Liver (tissue), 9 donors: ENCODE results near the gene ECE1. TPM values are rescaled to one million over a fixed set of nuclear protein-coding genes. Genes with fewer than 3 reads are reported as not detected.
A peak's percentile ranks its signal among the peaks of the same experiment; 100 is the strongest.

Source experiments
- DNase-seq: peaks from one replicate; pipeline ENCODE4 v3.0.0-alpha.2; 2017; ENCODE audit warnings: low spot score
- H3K27ac ChIP-seq, 2 donors: one replicate each; pipeline ENCODE4 v1.7.0; 2013; ENCODE audit warnings: inconsistent platforms in 2 of 2, low read length in 2 of 2, control low read depth in 1 of 2, low read depth in 1 of 2, mild to moderate bottlenecking in 1 of 2
- H3K27me3 ChIP-seq, 4 donors: one replicate each; pipeline versions ENCODE4 v1.6.1 to v1.7.0; 2013; ENCODE audit warnings: low read length in 3 of 4, inconsistent platforms in 1 of 4, mild to moderate bottlenecking in 1 of 4, moderate library complexity in 1 of 4; ENCODE audit not compliant: control insufficient read depth in 4 of 4, insufficient read depth in 4 of 4
- H3K36me3 ChIP-seq, 4 donors: one replicate each; pipeline versions ENCODE4 v1.6.1 to v1.7.0; 2013; ENCODE audit warnings: low read length in 3 of 4, mild to moderate bottlenecking in 3 of 4, low read depth in 1 of 4, moderate library complexity in 1 of 4; ENCODE audit not compliant: control insufficient read depth in 4 of 4, insufficient read depth in 3 of 4
- H3K4me1 ChIP-seq, 4 donors: one replicate each; pipeline versions ENCODE4 v1.6.1 to v1.7.0; 2013; ENCODE audit warnings: low read length in 3 of 4, mild to moderate bottlenecking in 3 of 4, moderate library complexity in 1 of 4; ENCODE audit not compliant: control insufficient read depth in 4 of 4, insufficient read depth in 4 of 4
- H3K4me3 ChIP-seq, 3 donors: one replicate each; pipeline versions ENCODE4 v1.6.1 to v1.7.0; 2013; ENCODE audit warnings: low read length in 3 of 3, control low read depth in 1 of 3, low read depth in 1 of 3, mild to moderate bottlenecking in 1 of 3
- H3K9ac ChIP-seq, 2 donors: one replicate each; pipeline ENCODE4 v1.7.0; 2013; ENCODE audit warnings: low read length in 2 of 2, mild to moderate bottlenecking in 2 of 2, moderate library complexity in 2 of 2, control low read depth in 1 of 2, low read depth in 1 of 2
- H3K9me3 ChIP-seq, 4 donors: one replicate each; pipeline versions ENCODE4 v1.6.1 to v1.7.0; 2013; ENCODE audit warnings: low read length in 3 of 4; ENCODE audit not compliant: control insufficient read depth in 4 of 4
- EGR1 ChIP-seq, 2 donors: IDR thresholded peaks; 2 replicates each; pipeline ENCODE4 v1.6.1; 2016 to 2018; ENCODE audit warnings: antibody characterized with exemption in 2 of 2, low read depth in 2 of 2
- FOXA2 ChIP-seq: IDR thresholded peaks from 2 replicates; pipeline ENCODE4 v1.6.1; 2016; ENCODE audit warnings: antibody characterized with exemption
- GABPA ChIP-seq, 2 donors: IDR thresholded peaks in 1 of 2; conservative IDR thresholded peaks in 1 of 2; 2 replicates each; pipeline ENCODE4 v1.6.1; 2016; ENCODE audit warnings: antibody characterized with exemption in 2 of 2, mild to moderate bottlenecking in 1 of 2, moderate library complexity in 1 of 2
- NR2F2 ChIP-seq: IDR thresholded peaks from 2 replicates; pipeline ENCODE4 v1.6.1; 2016; ENCODE audit warnings: antibody characterized with exemption
- RAD21 ChIP-seq, 2 donors: IDR thresholded peaks; 2 replicates each; pipeline ENCODE4 v1.6.1; 2016; ENCODE audit warnings: antibody characterized with exemption in 2 of 2, mild to moderate bottlenecking in 2 of 2
- RXRA ChIP-seq, 2 donors: IDR thresholded peaks; 2 replicates each; pipeline ENCODE4 v1.6.1; 2017 to 2018; ENCODE audit warnings: antibody characterized with exemption in 2 of 2, mild to moderate bottlenecking in 1 of 2
- SP1 ChIP-seq: IDR thresholded peaks from 2 replicates; pipeline ENCODE4 v1.6.1; 2018; ENCODE audit warnings: antibody characterized with exemption, mild to moderate bottlenecking
- WGBS: extraction: QIAGEN DNeasy Blood & Tissue Kit; methylation state at CpG from one replicate; pipeline ENCODE4 v1.1.7; 2013; 5-methylcytosine and 5-hydroxymethylcytosine counted together
- polyA plus RNA-seq, 2 donors: library from polyadenylated mRNA; stranded (reverse) in 1 of 2; unstranded in 1 of 2; fragments of 200-250 nt in 1 of 2; fragments of >200 nt in 1 of 2; fragmentation: Nextera tagmentation in 1 of 2; extraction: Ambion mirVana in 1 of 2; gene quantifications; one replicate each; pipeline versions ENCODE4 v1.2.1 to v1.2.3, GENCODE V29; 2013 to 2015
- total RNA-seq, 2 donors: library from RNA; depleted of rRNA; stranded (reverse); fragments of >200 nt; gene quantifications; one replicate each; pipeline ENCODE4 v1.2.3, GENCODE V29; 2014
- TF ChIP-seq, protein P1 (sequence below): IDR thresholded peaks from 2 replicates; pipeline ENCODE4 v1.6.1; 2016; ENCODE audit warnings: antibody characterized with exemption
- TF ChIP-seq, protein P2 (sequence below): fragments of 150-350 bp; IDR thresholded peaks from 2 replicates; pipeline ENCODE4 v1.5.1; 2017; ENCODE audit warnings: improper control_type of control experiment, low read depth, low read length; ENCODE audit not compliant: missing input control
- TF ChIP-seq, protein P3 (sequence below): IDR thresholded peaks from 2 replicates; pipeline ENCODE4 v1.6.1; 2016; ENCODE audit warnings: antibody characterized with exemption
- donor health status: healthy.
- donor health status: healthy.
- donor health status: healthy.
- donor health status: healthy.
- donor health status: healthy.

ECE1 gene
- total and polyA plus RNA-seq, 4 donors: 29.3 to 46.4 (median 39.6) TPM

- Histone ChIP-seq H3K4me3 (no peak overlapping the region), H3K4me1 (peaks cover 0 to 28% (median 7%) of the 10 kb centered on the region in 4 donors), H3K9ac (peak overlapping the region in 1 of 2 donors; percentile 8), H3K27ac (peak overlapping the region in 1 of 2 donors; percentile 19), H3K9me3 (no peaks in the 10 kb centered on the region), H3K27me3 (no peaks in the 10 kb centered on the region), H3K36me3 (no peaks in the 10 kb centered on the region)
- no peak for TF ChIP-seq FOXA2
- TF ChIP-seq, protein P1, sequence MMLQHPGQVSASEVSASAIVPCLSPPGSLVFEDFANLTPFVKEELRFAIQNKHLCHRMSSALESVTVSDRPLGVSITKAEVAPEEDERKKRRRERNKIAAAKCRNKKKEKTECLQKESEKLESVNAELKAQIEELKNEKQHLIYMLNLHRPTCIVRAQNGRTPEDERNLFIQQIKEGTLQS: no peak
- TF ChIP-seq RAD21 (IDR thresholded peaks at IDR 0.05): no peak
- TF ChIP-seq, protein P2, sequence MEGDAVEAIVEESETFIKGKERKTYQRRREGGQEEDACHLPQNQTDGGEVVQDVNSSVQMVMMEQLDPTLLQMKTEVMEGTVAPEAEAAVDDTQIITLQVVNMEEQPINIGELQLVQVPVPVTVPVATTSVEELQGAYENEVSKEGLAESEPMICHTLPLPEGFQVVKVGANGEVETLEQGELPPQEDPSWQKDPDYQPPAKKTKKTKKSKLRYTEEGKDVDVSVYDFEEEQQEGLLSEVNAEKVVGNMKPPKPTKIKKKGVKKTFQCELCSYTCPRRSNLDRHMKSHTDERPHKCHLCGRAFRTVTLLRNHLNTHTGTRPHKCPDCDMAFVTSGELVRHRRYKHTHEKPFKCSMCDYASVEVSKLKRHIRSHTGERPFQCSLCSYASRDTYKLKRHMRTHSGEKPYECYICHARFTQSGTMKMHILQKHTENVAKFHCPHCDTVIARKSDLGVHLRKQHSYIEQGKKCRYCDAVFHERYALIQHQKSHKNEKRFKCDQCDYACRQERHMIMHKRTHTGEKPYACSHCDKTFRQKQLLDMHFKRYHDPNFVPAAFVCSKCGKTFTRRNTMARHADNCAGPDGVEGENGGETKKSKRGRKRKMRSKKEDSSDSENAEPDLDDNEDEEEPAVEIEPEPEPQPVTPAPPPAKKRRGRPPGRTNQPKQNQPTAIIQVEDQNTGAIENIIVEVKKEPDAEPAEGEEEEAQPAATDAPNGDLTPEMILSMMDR: no peak
- TF ChIP-seq EGR1 (IDR thresholded peaks at IDR 0.05; ENCODE audit: low read depth in 2 of 2): no peak
- no peak for TF ChIP-seq GABPA (IDR thresholded peaks at IDR 0.05 in 1 of 2, conservative IDR thresholded peaks at IDR 0.05 in 1 of 2)
- 85% methylated on average over 2 of the region's 2 CpGs for WGBS
- DNase-seq: no peak
These were observed 24.6 kb upstream of the ECE1 start for GRCh38 chr1:21314743-21315396.

DNA sequence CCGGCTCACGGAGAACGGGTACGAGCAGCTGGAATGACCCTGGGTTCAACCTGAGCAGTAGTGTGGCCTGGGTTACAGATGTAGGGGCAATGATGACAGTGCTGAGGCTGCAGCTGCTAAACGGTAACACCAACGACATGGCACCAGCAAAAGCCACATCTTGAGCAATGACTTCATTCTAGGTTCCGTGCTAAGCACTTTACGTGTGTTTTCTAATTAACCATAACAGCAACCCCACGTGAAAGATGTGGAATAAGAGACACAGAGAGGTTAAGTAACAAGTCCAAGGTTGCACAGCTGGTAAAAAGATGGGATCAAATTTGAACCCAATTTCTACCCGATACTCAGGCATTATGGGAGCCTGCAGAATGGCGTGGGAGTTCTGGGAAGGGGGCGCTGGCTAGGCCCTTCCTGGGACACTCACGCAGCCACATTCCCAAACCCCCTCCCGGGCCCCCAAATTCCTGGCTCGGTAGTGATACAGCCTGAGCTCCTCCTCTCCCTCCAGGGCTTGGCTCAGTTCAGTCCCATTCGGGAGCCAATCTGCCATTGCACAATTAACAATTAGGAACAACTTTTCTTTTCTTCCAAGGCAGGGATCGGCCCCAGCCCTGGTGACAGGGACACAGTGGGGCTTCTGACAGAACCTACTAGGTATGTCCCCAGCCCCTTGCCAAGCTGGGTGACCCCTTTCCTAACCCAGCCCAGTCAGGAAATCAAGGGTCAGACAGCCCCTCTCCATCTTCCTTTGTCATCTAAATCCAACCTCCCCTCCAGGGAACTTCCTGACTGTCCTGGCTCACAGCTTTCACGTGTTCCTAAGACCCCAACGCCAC, 23.8 kb upstream of the ECE1 start:
- Histone ChIP-seq H3K27me3 (no peaks in the 10 kb centered on the region), H3K9ac (peak overlapping the region in 1 of 2 donors; percentile 8), H3K27ac (peak overlapping the region in 1 of 2 donors; percentile 19), H3K36me3 (no peaks in the 10 kb centered on the region), H3K9me3 (no peaks in the 10 kb centered on the region), H3K4me3 (no peak overlapping the region), H3K4me1 (peaks cover under 1 to 30% (median 5%) of the 10 kb centered on the region in 4 donors)
- DNase-seq: no peak
- WGBS: 73% methylated on average over 19 of the region's 19 CpGs
- TF ChIP-seq NR2F2: peak; percentile 30
- TF ChIP-seq, protein P2: no peak

DNA sequence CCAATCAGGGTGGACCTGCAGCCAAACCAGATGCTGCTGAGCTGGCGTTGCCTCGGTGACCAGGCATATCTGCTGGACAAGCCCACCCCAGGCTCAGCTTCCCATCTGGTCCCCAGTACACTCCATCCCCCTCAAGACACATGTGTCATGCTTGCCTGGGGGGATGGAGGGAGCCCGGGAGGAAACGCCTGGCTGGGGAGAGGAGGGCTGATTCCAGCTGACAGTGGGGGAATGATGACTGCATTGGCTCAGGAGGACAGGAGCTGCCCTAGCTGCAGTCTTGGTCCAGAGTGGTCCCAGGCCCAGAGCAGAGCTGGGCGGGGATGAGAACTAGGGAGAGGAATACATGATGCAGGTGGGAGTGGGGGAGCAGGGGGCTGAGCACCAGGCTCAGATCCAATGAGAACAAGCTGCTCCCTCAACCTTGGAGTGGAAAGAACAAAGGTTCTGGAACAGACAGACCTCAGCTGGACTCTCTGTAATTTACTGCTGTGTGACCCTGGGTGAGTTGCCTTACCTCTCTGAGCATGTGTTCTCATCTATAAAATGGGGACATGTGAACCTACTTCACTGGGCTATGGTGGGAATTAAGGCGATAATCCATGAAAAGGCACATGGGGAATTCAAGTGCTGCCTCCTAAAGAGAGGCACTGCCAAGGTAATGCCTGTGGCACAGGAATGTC, 23.1 kb upstream of the ECE1 start:
- TF ChIP-seq SP1 (no peak), RXRA (IDR thresholded peaks at IDR 0.05) (no peak)
- TF ChIP-seq, protein P3, sequence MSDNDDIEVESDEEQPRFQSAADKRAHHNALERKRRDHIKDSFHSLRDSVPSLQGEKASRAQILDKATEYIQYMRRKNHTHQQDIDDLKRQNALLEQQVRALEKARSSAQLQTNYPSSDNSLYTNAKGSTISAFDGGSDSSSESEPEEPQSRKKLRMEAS: no peak
- Histone ChIP-seq H3K27me3 (no peaks in the 10 kb centered on the region), H3K9me3 (no peaks in the 10 kb centered on the region), H3K9ac (no peak overlapping the region), H3K27ac (no peak overlapping the region), H3K4me1 (peaks cover 3 to 30% (median 4%) of the 10 kb centered on the region in 4 donors), H3K36me3 (no peaks in the 10 kb centered on the region), H3K4me3 (no peak overlapping the region)
- WGBS: 81% methylated on average over 6 of the region's 6 CpGs
- no peak for DNase-seq
